NCI-H1048 (cell line): ENCODE data around the gene KRR1.
A peak's percentile ranks its signal among the peaks of the same experiment; 100 is the strongest.

Experiments
- DNase-seq: peaks from one replicate; lab custom pipeline; 2025; lab: John Stamatoyannopoulos, UW

The KRR1 gene

DNA sequence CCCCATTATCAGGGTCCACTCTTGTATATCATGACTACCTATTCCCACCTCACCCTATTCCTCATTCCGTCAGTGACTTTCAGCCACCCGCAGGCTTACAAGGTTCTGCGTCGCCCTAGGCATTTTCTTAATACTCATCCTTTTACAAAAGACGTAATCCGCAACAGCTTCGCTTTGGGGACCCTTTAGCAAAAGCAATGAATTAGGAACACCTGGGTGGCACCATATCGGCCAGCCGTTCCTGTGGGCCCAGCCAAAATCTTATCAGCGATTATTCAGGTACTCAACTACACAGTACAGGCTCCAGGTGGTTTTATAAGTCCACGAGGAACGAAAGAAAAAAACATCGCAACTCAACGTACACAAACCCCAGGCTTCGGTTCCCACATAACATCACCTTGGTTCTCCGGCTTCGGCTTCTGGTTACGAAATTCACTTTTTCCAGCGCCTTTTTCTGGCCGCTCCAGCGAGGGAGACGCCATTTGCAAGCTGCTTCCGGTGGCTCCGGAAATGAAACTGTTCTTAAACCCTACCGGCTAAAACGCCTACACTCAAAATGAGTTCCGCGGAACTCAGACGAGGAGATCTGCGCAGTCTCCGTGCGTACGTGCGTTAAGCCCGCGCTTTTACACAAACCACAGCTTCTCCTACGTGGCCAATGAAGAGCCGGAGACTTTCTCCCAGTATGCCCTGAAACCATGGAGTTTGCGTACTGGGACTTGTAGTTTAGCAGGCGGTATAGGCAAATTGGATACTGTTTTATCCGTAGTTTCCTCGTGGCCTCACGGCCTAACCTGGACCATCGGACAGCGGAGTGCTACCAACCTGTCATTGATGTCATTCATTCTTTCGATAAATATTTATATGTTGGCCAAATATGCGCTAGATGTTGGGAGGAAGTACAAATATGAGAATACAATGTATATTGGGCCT lies at the start of gene KRR1:
KRR1 (minus strand) TSS at position 494 of the 933 bp plus-strand sequence; CDS start at position 482, 12 bp downstream.
- DNase-seq = peak; percentile 94

DNA sequence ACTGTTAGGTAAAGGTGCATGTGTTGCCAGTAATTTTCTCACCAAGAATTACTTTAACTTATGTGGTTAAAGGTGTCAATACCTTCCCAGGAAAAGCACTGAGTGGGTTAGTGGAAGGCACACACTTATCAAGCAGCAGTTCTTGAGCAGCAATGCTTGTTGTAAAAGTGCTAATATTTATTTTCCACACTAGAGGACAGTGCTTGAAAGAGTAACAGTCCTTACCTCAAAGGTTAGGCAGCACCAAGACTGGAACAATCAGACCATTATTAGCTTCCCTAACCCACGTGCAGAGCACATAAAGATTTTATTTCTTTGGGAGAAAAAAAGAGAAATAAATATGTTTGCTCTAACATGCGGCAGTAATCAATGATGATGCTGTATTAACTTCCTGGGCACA lies 48.8 kb upstream of the KRR1 start:
- DNase-seq = no peak

DNA sequence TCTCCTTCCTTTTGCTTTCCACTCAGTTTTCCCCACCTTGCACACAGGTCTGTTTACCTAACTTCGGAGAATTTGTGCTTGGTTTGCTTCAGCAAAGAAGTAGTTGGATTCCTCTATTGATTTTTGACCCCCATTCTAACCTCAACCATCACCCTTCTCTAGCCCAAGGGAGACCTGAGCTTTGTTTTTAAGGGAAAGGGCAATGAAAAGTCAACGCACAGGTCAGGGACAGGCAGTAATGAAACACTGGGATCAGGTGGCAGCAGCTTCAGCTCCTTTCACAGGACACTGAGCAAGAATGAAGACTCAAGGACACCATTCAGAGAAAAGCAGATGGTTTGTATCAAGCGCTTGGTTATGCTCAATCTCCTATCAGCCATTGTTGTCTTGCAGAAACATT lies 46.9 kb upstream of the KRR1 start:
- no peak for DNase-seq

DNA sequence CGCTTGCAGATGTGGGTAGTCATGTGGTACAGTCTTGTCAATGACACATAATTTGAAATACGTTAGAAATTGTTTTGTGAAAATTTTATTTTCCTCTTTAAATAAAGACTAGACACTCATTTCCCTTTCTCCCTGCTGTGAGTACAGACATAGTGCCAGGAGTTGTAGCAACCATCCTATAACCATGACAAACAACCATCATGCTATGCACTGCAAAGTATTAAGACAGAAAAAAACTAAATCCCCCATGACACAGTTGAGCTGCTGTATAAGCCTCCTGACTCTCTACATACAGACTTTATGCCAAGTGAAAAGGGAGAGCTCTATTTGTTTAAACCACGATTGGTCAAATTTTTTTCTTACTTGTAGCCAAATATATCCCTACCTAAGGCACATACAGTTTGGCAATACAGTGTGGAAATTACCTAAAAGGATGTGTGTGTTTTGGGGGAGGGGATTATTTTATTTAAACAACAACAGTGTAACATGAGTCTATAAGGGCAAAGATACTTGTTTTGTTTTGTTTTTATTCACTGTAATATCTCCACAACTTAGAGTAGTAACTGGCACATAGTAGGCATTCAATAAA lies 45.0 kb upstream of the KRR1 start:
- DNase-seq = no peak

DNA sequence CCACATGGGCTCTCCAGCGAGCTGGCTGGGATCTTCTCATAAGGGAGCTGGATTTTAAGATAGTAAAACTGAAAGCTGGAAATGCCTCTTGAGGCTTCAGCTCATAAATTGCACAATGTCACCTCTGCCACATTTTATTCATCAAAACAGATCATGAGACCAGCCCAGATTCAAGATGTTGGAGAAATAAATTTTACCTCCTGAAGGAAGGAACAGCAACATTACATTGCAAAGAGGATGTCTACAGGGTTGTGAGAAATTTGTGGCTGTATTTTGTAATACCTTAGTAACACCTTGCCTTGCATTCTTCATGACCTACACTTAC lies 43.1 kb upstream of the KRR1 start:
- DNase-seq = no peak

DNA sequence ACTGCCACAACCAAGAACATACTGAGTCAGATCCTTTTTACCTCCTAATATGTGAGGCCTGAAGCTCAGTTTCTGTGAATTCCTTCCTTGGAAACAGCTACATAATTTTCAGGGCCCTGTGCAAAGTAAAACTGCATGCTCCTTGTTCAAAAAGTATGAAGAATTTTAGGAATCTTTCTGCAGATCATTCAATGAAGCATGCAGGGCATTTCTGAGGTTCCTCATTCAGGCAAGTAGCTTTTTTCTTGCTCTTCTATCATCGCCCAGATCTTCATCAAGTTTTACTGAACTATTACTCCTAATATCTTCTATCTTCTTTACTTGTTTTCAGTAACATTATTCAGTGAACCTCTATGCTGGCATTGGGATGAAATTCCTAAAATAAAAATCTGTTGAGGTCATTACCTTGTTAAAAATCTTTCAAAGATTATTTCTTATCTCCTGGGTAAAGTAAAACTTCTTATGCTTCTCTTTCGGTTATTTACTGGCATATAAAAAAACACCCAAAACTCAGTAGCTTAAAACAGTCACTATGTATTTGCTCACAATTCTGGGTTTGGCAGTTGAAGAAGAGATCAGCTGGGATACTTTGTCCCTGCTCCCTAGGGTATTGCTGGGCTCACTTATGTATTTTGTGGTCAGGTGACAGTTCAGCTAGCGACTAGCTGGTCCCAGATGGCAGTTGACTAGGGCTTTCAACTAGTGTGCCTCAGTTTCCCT lies 42.6 kb upstream of the KRR1 start:
- DNase-seq = no peak

DNA sequence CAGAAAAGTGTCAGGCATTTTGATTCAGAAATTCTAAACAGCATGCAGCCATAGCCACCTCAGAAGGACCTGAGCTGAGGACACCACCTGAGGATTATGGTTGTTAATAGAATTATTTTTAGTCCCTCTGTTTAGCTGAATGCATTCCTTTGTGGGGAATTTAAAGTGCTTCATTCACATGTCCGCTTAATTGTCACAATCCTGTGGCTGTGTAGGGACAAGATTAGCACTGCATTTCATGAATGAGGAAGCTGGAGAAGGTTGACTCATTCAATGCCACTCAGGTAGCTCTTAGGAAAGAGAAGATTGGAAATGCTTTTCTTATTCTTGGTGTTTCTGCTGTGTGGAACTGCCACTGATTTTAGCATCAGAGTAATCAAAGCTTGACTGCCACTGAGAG lies 42.0 kb upstream of the KRR1 start:
- DNase-seq = no peak

DNA sequence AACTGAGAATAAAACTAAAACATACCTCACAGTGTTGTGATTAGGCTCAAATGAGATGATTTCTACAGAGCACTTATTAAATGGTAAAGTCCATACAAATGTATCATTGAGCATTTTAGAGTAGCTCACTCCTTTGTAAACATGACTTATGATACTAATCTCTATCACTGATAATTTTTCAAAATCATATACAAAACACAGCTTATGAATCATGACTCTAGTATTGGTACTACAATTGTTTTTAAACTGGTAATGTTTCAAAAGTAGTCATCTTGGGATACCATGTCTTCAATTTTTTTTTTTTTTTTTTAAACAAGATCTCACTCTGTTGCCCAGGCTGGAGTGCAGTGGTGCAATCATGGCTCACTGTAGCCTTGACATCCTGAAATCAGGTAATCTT lies 40.1 kb upstream of the KRR1 start:
- DNase-seq = no peak

DNA sequence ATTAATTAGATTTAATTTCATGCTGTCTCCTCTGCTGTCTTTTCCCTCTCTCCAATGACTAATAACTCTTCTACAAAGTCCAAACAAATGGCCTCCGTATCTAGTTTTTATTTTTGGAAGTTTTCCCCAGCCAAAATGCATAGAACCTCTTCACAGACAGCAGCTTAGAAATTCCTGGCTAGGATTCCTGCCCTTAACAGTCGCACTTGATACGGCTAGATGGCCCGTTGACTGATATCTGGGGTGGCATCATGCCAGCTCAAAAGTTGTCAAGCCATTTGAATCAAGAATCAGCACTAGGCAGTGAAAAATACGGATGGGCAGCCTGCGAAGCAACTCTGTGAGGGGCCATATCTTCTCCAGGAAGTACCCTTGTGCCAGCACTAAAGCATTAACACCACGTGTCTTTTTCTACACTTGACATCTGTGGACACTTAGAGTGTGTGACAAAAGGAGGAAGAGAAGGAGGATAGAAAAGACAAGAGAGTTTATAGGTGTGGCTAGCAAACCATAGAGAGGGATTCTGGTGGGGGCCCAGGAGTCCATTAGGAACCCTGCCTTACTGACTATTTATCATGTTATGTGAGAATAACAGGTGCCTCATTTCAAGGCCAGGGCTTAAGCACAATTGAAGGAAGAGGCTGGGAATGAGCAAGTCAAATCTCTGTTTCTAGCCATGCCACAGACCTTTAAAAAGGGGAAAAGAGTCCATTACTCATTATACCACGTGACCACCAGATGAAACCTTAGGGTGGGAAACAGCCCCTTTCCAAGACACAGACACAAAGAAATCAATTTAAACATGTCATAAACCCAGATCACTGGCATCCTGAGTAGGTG lies 39.2 kb upstream of the KRR1 start:
- no peak for DNase-seq

DNA sequence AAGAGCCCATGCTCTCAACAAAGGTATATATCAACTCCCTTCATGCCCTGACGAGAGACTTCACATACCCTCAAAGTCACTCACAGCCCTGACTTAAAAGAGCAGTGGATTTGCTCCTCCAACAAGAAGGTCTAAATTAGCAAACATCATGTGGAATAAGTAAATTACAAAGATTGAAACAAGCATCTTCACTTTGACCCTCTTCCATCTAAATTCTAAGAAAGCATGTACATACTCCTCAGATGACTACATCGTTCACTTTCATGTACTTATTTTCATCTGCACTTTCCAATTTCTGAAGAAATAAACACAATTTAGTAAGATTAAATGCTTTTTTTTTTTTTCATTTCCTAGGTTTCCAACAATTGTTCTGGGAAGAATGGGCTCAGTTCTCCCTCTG lies 38.6 kb upstream of the KRR1 start:
- DNase-seq = no peak

DNA sequence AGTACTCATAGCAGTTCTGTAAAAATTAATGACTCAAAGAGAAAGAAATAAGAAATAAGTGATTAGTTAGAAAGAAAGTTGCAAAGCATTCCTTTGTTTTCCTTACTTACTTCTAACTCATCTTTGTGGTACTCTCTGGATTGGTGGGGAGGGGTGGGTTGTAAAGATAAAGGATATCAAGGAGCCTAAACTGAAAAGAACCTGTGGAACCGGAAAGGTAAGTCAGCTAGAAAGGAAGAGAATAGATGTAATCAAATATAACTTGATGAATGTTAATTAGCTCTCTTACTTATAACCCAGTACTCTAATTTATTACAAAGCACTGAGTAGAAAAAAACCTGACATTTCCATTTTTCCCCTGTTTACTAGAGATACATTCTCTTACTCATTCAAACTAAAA lies 37.5 kb upstream of the KRR1 start:
- DNase-seq = no peak

DNA sequence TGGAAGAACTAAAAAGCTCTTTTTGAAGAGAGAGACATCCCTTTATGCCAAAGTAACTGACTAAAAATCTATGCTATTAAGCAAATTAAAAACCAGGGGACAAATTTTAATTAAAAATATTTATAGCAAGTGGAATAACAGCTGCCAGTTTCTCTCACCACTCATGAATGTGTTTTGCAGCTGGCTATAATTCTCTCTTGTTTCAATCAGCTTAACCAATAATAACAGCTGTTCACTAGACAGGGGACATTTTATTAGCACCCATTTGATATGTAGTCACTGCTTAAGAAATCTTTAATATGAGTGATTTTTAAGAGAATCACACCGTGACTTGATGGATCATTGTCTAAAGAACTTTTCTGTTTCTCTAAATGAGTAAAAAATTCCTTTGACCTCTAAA lies 34.2 kb upstream of the KRR1 start:
- no peak for DNase-seq

DNA sequence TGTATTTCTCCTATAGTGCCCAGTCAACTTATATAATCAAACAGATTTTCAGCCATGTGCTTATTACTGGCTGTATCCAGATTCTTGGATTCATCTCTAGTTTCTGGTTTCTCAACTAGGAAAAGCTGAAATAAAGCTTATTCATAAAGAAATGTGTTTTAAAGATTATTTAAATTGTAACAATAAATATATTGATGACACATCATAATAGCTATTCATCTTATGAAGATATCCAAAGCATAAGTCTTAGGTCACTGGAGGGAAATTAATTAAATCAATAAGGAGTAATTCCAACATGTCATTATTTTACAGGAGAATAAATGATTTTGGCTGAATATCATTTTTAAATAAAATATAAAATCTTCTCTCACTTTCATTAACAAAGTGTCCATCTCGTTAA lies 32.1 kb upstream of the KRR1 start:
- DNase-seq = no peak

DNA sequence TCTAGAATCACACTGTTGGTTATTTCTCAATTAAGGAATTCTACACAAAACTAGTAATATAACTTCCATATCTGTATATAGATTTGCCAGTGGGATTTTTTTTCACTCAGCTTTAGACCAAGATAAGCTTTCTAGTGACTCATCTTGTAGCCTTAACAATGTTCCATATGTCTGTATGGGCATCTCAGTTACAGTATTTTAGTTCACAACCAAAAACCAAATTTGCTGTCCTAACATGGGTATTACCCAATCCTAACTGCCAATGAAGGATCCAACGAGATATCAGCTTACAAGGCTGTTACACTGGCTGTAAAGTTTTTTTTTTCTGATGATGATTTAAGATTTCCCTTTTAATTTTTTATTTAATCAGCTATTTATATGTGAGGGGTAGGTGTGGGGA lies 31.5 kb upstream of the KRR1 start:
- no peak for DNase-seq

DNA sequence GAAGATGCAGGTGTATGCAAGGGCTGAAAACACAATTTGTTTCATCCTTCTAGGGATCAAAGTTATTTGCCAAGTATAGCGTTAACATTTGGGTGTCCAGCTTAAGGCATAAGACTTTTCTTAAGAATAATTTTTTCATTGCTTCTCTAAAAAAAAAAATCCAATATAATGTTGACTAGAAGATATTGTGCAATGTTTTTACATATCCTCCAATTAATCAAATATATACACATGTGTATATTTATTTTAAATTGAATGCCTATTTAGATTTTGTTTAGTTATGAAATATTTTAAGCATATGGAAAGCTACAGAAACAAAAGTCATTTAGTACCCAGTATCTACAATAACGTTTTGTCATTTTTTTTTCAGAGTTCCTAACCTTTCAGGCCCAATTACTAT lies 28.5 kb upstream of the KRR1 start:
- no peak for DNase-seq

DNA sequence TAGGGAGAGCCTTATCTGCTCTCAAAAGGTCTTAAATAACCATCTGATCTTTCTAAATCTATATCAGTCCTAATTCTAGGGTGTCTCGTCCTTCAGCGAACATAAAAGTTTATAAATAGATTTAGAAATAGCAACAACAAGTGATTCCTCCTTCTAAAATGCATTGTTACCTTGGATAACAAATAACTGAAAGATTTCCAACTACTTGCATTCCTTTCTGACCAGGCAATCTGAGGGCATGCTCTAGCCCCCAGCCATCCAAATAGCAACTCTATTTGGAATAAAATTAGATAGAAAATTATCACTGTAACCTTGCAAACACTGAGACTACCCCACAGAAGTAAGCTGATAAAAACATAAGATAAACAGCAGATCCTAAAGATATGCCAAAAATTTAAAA lies 21.8 kb upstream of the KRR1 start:
- DNase-seq = no peak

DNA sequence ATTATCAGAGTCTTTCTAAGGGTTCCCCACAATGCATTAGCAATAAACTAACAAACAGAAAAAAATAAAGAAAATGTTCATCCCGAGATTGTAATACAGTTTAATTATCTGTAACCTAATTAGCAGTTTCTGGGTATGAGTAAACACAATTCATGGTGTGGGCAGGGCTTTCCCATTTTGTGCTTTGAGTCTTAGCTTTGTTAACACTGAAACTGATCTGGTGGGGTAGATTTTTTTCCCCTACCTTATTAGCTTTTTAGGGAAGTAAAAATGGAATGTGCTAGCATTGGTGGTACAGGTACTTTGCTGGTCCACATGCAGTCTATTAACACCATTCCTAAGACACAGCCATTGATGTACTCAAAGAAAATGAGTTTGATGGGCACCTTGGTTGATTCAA lies 18.4 kb upstream of the KRR1 start:
- DNase-seq = no peak

DNA sequence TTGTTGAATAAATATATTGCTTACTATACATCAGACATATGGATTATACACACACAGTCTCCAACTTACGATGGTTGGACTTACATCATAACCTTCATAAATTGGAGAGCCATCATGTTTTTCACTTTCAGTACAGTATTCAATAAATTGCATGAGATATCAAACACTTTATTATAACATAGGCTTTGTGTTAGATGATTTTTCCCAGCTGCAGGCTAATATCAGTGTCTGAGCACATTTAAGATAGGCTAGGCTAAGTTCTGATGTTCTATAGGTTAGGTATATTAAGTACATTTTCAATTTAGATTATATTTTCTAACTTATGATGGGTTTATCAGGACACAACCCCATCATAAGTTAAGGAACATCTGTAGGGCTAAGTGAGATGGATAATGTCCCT lies 17.9 kb upstream of the KRR1 start:
- DNase-seq = no peak

DNA sequence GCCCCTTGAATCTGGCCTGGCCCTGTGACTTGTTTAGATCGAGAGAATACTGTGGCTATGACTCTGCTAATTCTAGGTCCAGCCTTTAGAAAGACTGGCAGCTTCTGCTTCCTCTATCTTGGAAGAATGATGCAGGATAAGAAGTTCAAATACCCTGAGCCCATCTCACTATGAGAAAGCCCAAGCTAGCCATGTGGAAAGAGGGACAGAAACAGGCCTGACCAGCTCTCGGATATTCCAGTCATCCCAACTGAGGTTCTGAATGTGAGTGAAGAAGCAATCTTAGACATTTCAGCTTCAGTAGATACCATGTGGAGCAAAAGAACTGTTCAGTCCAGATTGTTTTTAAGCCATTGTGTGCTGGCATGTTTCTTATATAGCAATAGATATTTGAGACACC lies 17.3 kb upstream of the KRR1 start:
- no peak for DNase-seq

DNA sequence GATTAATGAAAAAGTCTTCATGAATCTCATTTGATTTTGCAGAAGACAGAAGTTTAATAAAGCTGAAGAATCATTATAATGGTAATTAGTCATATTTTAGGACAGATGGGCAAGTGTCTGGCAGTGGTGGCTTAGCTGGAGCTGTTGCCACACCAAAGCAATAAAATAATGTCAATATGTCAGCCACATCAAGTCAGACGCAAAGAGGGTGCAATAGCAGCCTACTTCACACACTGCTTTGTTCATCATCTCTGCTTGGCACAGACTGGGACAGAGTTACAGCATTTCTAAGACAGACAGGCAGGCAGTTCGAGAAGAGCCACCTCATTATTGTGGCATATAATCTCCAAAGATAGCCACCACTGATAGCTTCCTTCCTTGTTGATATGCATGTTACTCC lies 16.9 kb upstream of the KRR1 start:
- DNase-seq = no peak

DNA sequence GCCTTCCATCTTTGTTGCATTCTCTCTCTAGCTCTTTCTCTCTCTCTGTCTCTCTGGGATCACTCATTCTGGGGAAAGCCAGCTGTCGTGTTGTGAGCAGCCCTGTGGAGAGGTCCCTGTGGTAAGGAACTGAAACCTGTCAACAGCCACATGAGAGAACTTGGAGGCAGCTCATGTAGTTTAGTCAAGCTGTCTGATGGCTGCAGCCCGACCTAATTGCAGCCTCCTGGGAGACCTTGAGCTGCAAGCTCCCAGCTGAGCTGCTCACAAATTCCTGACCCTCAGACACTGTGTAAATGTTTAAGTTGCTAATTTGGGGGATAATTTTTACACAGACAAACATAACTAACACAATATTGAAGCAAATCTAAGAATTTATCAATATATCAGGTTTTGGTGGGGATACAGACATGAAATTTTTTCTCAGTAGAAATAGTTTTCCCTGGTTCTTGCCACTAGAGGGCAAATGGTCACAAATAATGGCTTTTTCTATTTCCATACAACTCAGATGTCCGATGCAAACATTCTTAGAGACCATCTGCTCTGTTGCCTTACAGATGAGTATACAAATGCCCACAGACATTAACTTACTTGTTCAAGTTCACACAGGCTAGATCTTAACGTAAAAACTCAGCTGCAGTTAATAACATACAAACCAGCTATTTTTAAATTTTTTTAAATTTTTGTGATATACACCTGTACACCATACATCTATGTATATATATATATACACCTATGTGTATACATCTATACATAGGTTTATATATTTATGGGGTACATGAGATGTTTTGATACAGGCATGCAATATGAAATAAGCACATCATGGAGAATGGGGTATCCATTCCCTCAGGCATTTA lies 15.5 kb upstream of the KRR1 start:
- DNase-seq = no peak
